PC-3 (cell line): ENCODE data around the gene SMPD1. TPM values are rescaled to one million over a fixed set of nuclear protein-coding genes. Genes with fewer than 3 reads are reported as not detected.

Experiments used
- ATAC-seq: fragments of 200-7000 bp; cut with Tn5 transposase; 2 replicates; pipeline ENCODE4 v1.9.1; 2020; ENCODE audit warnings: mild to moderate bottlenecking, moderate library complexity
- BruUV-seq: library from RNA; stranded (reverse); fragments of 400-500 nt; replicated peaks from 2 replicates; lab custom pipeline; 2021; lab: Mats Ljungman, UMichigan
- CTCF ChIA-PET: fragments of 300-600 bp; sonication (Branson Sonifier 250); formaldehyde crosslinking; loops from one replicate; lab custom pipeline; 2022; ENCODE audit warnings: antibody characterized with exemption; lab: Charles Lee
- POLR2A ChIA-PET: fragments of 300-600 bp; sonication (Branson Sonifier 250); formaldehyde crosslinking; loops from one replicate; lab custom pipeline; 2022; ENCODE audit warnings: antibody characterized with exemption; ENCODE audit not compliant: unreplicated experiment; lab: Charles Lee
- DNase-seq: peaks from one replicate; pipeline ENCODE4 v3.0.0-alpha.2; 2015
- H2AFZ ChIP-seq: fragments of 300-600 bp; sonication (generic); 2 replicates; pipeline ENCODE4 v1.6.0; 2016; ENCODE audit warnings: antibody characterized with exemption, low read length
- H3F3A ChIP-seq: fragments of 300-600 bp; sonication (generic); one replicate; pipeline ENCODE4 v1.6.0; 2017; ENCODE audit warnings: antibody characterized with exemption, low read length, control low read depth, mild to moderate bottlenecking; ENCODE audit not compliant: unreplicated experiment
- H3K27ac ChIP-seq: fragments of 300-600 bp; sonication (generic); 2 replicates; pipeline ENCODE4 v1.5.1; 2016; ENCODE audit warnings: mild to moderate bottlenecking, low read length
- H3K27me3 ChIP-seq: fragments of 300-600 bp; sonication (generic); 2 replicates; pipeline ENCODE4 v1.6.1; 2016; ENCODE audit warnings: low read length, mixed read lengths
- H3K36me3 ChIP-seq: fragments of 300-600 bp; sonication (generic); 2 replicates; pipeline ENCODE4 v1.6.1; 2016; ENCODE audit warnings: low read depth, mixed run types, low read length, mixed read lengths
- H3K4me1 ChIP-seq: fragments of 300-600 bp; sonication (generic); 2 replicates; pipeline ENCODE4 v1.5.1; 2016; ENCODE audit warnings: low read length; ENCODE audit not compliant: insufficient read depth
- H3K4me2 ChIP-seq: fragments of 300-600 bp; sonication (generic); 2 replicates; pipeline ENCODE4 v1.6.0; 2016; ENCODE audit warnings: low read length
- H3K4me3 ChIP-seq: fragments of 300-600 bp; sonication (generic); 2 replicates; pipeline ENCODE4 v1.5.1; 2016; ENCODE audit warnings: mild to moderate bottlenecking, low read length, mixed read lengths
- H3K79me2 ChIP-seq: fragments of 300-600 bp; sonication (generic); 2 replicates; pipeline ENCODE4 v1.6.1; 2017; ENCODE audit warnings: low read length, mixed read lengths
- H3K9ac ChIP-seq: fragments of 300-600 bp; sonication (generic); 2 replicates; pipeline ENCODE4 v1.6.0; 2016; ENCODE audit warnings: mild to moderate bottlenecking, low read length
- H3K9me2 ChIP-seq: fragments of 300-600 bp; sonication (generic); replicated peaks from 2 replicates; pipeline ENCODE4 v1.6.1; 2016; ENCODE audit warnings: mixed run types, low read length, mixed read lengths
- H3K9me3 ChIP-seq: fragments of 300-600 bp; sonication (generic); 2 replicates; pipeline ENCODE4 v1.6.1; 2016; ENCODE audit warnings: low read length, mixed read lengths
- H4K20me1 ChIP-seq: fragments of 300-600 bp; sonication (generic); 2 replicates; pipeline ENCODE4 v1.6.1; 2016; ENCODE audit warnings: low read length, mixed read lengths
- EZH2 ChIP-seq: fragments of 300-600 bp; sonication (generic); IDR thresholded peaks from one replicate; pipeline ENCODE4 v1.6.1; 2017; ENCODE audit warnings: antibody characterized with exemption, mild to moderate bottlenecking, low read length; ENCODE audit not compliant: unreplicated experiment
- EZH2phosphoT487 ChIP-seq: fragments of 300-600 bp; sonication (generic); IDR thresholded peaks from 2 replicates; pipeline ENCODE4 v1.6.1; 2018; ENCODE audit warnings: mild to moderate bottlenecking, antibody characterized with exemption, low read length, borderline replicate concordance
- intact Hi-C: fragments of 100-400 bp; cut with micrococcal nuclease; formaldehyde crosslinking; loops from 2 replicates; pipeline ENCODE4 v1.9.0; 2023
- total RNA-seq: library from RNA; depleted of rRNA; stranded (reverse); fragments of >200 nt; gene quantifications from 2 replicates; pipeline ENCODE4 v1.2.3, GENCODE V29; 2014
- TF ChIP-seq, protein P1 (sequence below): fragments of 300-600 bp; sonication (generic); conservative IDR thresholded peaks from 2 replicates; pipeline ENCODE4 v1.5.1; 2017; ENCODE audit warnings: antibody characterized with exemption, low read depth, mild to moderate bottlenecking, low read length

The SMPD1 gene
- total RNA-seq, 1 experiment from 2014 or later = 12.1 TPM

DNA sequence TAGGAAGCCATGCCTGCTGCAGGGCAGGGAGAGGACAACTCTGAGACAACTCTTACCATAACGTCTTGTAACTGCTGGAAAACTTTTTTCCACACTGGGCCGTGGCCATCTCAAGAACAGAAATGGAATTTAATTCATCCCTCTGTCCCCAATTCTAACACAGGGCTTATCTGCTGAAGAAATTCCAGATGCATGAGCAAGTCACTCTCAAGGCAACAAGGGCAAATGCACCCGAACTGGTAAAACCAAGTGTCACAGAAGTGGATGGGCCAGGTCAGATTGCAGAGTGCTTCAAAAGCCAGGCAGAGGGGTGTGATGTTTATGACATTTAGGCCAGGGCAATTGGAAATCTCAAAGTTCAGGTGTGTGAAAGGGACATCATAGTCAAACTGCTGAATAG is 7.4 kb downstream of the SMPD1 start:
- BruUV-seq = no TSS peak
- Histone ChIP-seq H3F3A (no peaks in the 10 kb centered on the region), H3K9me2 (no peaks in the 10 kb centered on the region), H3K4me3 (no peak overlapping the region), H3K9ac (no peak overlapping the region), H3K4me1 (peaks cover 10% of the 10 kb centered on the region), H3K9me3 (no peaks in the 10 kb centered on the region), H4K20me1 (no peaks in the 10 kb centered on the region), H3K27ac (no peak overlapping the region), H3K36me3 (no peaks in the 10 kb centered on the region), H3K4me2 (no peak overlapping the region), H3K79me2 (no peaks in the 10 kb centered on the region), H3K27me3 (no peaks in the 10 kb centered on the region), H2AFZ (no peak overlapping the region)
- TF ChIP-seq, protein P1, sequence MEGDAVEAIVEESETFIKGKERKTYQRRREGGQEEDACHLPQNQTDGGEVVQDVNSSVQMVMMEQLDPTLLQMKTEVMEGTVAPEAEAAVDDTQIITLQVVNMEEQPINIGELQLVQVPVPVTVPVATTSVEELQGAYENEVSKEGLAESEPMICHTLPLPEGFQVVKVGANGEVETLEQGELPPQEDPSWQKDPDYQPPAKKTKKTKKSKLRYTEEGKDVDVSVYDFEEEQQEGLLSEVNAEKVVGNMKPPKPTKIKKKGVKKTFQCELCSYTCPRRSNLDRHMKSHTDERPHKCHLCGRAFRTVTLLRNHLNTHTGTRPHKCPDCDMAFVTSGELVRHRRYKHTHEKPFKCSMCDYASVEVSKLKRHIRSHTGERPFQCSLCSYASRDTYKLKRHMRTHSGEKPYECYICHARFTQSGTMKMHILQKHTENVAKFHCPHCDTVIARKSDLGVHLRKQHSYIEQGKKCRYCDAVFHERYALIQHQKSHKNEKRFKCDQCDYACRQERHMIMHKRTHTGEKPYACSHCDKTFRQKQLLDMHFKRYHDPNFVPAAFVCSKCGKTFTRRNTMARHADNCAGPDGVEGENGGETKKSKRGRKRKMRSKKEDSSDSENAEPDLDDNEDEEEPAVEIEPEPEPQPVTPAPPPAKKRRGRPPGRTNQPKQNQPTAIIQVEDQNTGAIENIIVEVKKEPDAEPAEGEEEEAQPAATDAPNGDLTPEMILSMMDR = no peak
- TF ChIP-seq EZH2phosphoT487 (no peak), EZH2 (no peak)
- peak; percentile 46 for DNase-seq
- ChIA-PET CTCF (no interaction called here), POLR2A (no interaction called here)
- ATAC-seq = peak; percentile 45
- intact Hi-C loops = no loop called here

DNA sequence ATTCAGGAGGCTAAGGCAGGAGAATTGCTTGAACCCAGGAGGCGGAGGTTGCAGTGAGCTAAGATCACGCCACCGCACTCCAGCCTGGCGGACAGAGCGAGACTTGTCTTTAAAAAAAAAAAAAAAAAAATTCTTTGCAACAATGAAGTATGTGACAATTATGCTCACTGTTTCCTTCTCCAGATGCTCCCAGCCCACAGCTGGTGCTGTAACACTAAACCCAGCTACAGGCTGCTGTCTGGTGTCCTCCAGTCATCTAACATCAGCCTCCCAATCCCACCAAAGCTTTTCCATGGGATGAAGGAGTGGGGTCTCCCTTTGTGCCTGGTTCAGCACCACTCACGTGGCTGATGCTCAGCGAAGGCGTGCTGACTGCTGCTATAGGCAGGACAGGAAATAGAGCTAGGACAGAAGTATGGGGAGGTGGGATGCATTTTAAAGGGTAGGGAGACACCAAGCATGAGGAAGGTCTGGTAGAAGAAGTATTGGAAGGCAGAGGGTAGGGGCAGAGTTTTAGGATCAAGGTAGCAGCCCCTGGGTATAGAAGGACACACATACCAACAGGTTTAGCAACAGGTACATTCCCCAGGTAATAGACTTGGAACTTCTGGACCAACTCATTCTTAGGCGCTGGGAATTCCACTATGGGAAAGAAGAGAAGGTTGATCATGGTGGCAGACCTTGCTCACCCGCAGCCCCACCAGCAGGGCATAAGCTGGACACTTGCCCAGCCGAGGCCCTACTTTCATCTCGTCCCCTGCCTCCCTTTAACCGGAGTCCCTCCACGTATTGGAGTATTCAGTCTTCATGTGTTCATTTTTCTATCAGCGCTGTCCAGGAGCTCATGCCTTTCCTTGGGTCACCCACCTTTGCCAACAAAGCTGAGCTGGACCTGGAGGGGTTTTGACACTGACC is 10.4 kb downstream of the SMPD1 start:
- ATAC-seq (no peak), DNase-seq (no peak)
- ChIA-PET CTCF (no interaction called here), POLR2A (no interaction called here)
- Histone ChIP-seq H3K9me3 (no peaks in the 10 kb centered on the region), H3K9ac (no peak overlapping the region), H2AFZ (no peak overlapping the region), H3K4me3 (no peak overlapping the region), H4K20me1 (no peaks in the 10 kb centered on the region), H3K27me3 (no peaks in the 10 kb centered on the region), H3K36me3 (no peaks in the 10 kb centered on the region), H3F3A (no peaks in the 10 kb centered on the region), H3K4me1 (peaks cover 10% of the 10 kb centered on the region), H3K9me2 (no peaks in the 10 kb centered on the region), H3K79me2 (no peaks in the 10 kb centered on the region), H3K27ac (no peak overlapping the region), H3K4me2 (no peak overlapping the region)
- intact Hi-C loops = no loop called here
- no peak for TF ChIP-seq EZH2phosphoT487
- TF ChIP-seq EZH2 = no peak
- TF ChIP-seq, protein P1 = no peak
- BruUV-seq = no TSS peak

DNA sequence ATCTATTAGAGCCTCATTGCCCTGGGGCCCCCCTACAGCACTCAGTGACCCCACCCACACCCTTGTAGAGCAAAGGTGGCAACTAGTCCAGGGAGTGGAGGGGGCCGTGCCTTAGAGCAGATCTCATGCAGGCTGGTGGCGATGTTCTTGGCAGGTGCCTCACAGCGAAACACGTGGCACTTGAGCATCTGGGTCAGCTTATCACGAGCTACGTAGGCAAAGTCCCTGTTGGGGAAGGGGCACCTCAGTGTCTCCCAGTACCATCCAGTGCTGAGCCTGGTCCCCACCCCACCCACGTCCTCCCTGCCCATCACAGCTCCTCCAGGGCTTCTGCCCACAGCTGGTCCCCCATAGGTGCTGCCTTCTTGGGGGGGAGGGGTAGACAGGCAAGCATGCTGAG is 11.2 kb downstream of the SMPD1 start:
- no peaks in the 10 kb centered on the region for H3K9me2 ChIP-seq
- no peaks in the 10 kb centered on the region for H3K27me3 ChIP-seq
- POLR2A ChIA-PET = no interaction called here
- no TSS peak for BruUV-seq
- DNase-seq = no peak
- no peak overlapping the region for H3K4me3 ChIP-seq
- H2AFZ ChIP-seq = no peak overlapping the region
- CTCF ChIA-PET = no interaction called here
- peaks cover 10% of the 10 kb centered on the region for H3K4me1 ChIP-seq
- TF ChIP-seq EZH2phosphoT487 (no peak), EZH2 (no peak)
- TF ChIP-seq, protein P1 = no peak
- H3K79me2 ChIP-seq = no peaks in the 10 kb centered on the region
- H3F3A ChIP-seq = no peaks in the 10 kb centered on the region
- no peaks in the 10 kb centered on the region for H3K9me3 ChIP-seq
- H3K27ac ChIP-seq = no peak overlapping the region
- H3K36me3 ChIP-seq = no peaks in the 10 kb centered on the region
- no peaks in the 10 kb centered on the region for H4K20me1 ChIP-seq
- H3K4me2 ChIP-seq = no peak overlapping the region
- intact Hi-C loops = no loop called here
- no peak overlapping the region for H3K9ac ChIP-seq
- no peak for ATAC-seq
